GM18870 (cell line): Measurements from ENCODE around the gene WWOX.

Source experiments
- ATAC-seq: cut with Tn5 transposase; IDR thresholded peaks from one replicate; pipeline ENCODE4 v1.9.1; 2021; ENCODE audit warnings: moderate library complexity; ENCODE audit not compliant: unreplicated experiment

Gene WWOX

DNA sequence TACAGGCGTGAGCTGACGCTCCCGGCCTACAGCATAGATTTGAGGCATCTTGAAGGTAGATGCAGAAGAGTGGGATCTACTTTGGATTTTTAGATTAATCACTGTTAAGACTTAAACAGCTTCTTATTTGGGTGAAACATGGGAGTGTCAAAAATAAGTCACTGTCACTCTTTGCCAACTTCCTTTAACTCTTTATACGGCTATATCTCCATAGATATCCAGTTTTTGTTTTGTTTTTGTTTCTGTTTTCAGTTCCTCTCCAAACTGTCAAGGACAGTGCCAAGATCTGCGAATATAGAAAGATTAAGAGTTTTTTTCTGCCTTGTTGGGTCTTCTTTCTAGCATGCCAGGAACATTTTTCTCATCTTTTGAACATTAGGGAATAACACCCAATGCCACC, 706.1 kb downstream of the WWOX start:
- ATAC-seq, result no peak

DNA sequence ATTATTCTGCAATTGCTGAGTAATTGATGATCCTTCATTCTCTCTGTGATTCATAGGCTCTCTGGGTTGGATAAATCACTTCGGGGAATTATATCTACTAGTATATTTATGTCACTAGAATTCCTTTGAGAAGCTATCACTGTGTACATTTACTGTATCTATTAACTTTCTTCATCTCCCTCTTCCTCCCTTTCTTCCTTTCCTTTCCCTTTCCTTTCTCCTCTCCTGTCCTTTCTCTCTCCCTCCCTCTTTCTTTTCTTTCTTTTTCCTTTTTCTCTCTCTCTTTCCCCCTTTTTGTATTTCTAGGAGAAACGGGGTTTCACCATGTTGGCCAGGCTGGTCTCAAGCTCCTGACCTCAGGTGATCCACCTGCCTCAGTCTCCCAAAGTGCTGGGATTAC, 711.8 kb downstream of the WWOX start:
- ATAC-seq, result no peak

DNA sequence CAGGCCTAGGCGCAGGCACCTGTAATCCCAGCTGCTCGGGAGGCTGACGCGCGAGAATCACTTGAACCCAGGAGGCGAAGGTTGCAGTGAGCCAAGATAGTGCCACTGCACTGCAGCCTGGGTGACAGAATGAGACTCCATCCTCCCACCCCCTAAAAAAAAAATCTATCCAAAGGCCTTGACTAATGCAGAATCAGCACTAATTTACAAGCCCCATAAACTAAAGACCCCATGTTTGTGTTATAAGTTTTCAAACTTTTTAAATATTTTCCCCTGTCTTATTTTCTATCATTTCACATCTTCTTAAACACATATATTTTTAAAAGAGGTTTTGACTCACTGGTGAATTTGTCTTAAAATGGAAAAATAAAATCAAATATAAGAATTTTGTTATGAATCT, 713.1 kb downstream of the WWOX start:
- no peak for ATAC-seq

DNA sequence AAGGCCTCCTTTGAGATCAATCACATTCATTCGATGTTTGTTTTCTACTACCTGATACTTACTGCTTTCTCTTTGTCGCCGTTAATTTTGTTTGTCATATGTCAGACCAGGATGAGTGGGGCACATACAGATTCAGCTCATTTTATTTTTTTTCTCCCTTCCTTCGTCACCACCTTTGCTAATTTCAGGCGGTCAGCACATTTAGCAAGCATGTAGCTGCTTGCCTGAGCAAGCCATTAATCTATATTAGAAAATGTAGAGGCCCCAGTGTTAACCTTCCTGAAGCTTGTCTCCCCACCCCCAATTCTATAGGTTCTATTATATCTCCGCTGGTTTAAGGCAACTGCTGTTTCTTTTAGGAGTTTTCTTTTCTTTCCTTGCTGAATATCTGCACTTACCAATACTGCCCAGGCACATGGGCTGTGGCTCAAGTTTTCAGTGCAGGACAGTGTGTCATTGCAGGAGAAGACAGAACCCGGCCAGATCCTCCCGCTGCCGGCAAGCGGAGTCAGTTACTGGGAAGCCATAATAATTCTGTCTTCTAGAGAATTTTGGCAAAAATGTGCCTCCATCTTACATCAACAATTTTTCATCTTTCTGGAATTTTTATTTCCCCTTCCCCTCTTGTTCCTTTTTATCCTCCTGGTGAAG, 714.3 kb downstream of the WWOX start:
- ATAC-seq, result no peak

DNA sequence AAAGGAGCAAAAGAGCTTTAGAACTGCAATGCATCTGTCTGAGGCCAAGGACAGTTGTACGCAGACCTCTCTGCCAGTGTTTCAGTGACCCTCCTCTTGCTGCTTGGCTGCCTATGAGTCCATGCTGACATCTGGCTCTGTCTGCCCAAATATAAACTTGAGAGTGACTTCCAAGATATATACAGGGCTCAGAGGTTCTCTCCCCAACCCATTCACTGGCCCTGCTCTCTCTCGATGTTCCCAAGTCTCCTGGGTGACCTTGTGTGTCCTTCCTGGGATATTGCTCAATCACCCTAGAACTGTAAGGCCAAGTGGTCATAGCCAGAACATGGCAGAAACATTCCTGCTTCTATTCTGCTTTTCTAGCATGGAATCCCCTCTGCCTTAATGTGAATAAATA, 716.3 kb downstream of the WWOX start:
- no peak for ATAC-seq

DNA sequence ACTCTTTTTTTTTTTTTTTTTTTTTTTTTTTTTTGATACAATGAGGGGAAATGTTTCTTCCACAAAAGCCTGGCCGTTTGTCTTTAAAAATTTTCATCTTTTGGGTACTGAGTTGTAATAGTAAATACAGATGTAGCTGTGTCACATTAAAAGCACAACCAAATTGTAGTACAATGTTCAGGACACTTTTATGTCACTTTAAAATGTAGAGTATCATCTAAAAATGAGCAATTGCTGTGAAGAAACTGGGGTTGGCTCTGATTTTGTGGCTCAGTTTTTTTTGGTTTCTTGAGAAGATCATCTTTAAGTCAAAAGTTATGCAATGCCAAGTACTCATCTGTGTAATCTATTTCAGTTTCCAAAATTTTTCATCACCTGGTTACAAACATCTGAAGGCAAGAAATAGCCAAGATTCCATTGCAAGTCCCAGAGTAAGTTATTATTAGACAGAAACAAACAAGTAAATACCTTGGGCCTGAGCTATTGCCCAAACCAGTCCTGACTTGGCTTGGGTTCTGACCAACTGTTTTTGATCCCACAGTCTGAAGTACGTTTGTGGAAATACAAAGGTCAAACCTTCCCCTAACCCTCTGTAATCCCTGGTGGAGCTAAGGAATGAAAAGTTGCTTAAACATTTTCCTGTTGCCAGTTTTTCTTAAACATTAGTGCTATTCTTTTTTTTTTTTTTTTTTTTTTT, 717.2 kb downstream of the WWOX start:
- ATAC-seq, result no peak

DNA sequence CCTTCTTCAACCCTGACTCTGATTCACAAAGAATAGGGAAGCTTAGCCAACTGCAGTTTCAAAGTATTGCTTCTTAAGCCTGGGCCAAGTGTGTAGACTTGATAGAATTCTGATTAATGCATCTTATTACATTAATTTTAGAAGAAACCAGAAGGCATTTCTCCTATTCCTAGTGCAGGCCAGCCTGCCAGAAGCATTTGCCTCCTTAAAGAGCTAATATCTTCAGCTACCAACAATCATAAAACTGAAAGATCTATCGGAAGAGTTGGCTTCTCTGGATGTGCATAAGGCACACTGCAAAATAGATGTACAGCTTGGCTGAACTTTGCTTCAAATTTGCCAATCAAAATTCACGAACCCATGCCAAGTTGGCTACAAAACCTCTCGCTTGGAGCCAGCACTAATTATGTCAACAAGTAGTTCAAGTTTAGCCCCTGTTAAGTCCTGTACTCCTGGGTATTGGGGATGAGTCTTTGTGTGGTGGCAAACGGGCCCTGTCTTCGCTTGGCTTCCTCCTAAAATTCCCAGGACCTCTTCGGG, 717.8 kb downstream of the WWOX start:
- ATAC-seq, result no peak

DNA sequence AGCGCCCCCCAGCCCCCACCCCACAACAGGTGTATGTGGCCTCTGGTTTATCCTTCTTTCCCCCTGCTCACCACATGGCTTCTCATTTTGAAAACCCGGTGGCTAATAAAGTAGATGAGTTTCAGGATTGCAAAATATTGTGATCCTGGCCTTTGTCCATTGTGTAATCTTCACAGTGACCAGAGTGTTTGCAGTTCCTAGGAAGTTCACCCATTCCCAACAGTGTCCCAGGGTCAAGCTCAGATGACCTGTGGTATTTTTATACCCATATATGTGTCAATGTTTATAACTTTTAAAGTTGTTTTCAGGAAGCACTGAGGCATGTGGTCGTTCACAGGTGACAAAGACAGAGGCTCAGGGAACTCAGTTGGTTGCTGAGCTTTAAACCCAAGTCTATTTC, 721.9 kb downstream of the WWOX start:
- ATAC-seq, result no peak

DNA sequence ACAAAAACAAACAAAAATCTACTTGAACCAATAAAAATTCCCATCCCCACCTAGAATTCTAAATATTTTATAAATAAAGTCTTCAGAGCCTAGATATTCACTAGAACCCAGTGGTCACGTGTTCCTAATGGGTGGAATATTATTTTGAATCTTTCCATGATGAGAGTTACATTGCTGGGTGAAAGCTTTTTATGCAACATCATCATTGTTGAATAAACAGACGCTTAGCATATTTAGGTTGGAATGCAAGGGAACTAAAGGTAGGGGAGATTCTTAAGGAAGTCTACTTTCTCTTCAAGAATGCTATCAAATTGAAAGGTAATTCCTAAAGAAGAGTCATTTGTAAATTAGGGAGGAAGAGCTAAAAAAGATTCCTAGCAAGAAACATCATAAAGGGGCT, 723.1 kb downstream of the WWOX start:
- no peak for ATAC-seq

DNA sequence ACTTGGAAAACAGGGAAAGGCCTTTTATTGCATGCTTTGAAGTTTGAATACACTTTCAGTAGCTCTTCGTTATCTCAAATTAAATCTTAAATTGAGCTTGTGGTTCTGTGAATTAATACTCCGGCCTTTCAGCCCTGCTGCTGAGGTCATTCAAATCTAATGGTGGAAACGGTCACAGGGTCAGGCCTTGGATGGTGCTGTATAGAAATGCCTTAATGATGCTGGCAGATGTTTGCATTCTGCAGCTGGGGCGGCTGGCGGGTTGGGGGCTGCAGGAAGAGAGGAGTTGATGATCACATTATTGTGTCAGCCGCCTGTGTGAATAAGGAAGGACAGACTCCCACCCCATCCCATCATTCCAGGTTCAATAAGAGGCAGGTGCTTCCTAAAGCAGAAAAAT, 723.6 kb downstream of the WWOX start:
- no peak for ATAC-seq

DNA sequence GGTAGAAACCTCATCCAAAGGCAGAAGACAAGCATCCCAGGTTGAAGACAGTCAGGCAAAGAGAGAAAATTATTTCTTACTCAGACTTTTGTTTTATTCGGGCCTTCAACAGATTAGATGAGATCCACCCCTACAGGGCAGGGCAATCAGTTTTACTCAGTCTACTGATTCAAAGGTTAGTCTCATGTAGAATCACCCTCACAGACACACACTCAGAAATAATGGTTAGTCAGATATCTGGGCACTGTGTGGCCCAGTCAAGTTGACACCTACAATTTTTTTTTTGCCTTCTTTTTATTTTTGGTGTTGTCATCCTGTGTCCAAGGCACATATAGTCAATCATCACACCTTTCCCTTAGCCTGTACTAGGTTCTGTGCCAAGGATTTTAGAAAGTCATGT, 729.8 kb downstream of the WWOX start:
- ATAC-seq, result no peak

DNA sequence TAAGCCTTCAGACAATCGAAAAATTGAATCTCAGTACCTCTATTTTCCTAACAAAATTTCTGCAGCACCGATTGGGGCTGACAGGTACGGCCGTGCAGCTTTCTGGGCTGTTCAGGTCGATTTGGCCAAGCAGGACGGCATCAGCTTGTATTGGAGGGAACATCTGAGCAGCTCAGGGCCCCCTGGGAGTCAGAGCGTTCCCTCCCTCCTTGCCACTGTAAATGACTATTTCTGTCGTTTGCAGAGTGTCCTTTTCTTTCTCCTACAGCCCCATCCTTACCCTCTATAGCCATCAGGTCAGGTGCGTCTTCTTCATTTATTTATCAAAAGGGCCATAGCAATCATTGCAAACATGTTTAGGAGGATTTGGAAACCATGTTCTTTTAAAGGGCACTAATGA, 731.1 kb downstream of the WWOX start:
- ATAC-seq, result no peak

DNA sequence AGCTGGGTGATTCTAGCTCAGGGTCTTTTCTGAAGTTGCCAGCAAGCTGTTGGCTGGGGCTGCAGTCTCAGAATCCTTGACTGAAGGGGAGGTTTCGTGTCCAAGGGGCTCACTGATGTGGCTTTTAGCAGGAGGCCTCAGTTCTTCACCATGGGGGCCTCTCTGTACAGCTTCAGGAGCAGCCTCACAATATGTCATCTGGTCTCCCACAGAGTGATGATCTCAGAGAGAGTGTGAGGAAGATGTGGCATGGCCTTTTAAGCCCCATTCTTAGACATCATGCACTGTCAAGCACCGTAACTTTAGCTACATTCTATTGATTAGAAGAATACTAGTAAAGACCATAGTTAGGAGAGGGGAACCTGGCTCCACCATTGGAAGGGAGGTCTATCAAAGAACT, 732.6 kb downstream of the WWOX start:
- ATAC-seq, result no peak

DNA sequence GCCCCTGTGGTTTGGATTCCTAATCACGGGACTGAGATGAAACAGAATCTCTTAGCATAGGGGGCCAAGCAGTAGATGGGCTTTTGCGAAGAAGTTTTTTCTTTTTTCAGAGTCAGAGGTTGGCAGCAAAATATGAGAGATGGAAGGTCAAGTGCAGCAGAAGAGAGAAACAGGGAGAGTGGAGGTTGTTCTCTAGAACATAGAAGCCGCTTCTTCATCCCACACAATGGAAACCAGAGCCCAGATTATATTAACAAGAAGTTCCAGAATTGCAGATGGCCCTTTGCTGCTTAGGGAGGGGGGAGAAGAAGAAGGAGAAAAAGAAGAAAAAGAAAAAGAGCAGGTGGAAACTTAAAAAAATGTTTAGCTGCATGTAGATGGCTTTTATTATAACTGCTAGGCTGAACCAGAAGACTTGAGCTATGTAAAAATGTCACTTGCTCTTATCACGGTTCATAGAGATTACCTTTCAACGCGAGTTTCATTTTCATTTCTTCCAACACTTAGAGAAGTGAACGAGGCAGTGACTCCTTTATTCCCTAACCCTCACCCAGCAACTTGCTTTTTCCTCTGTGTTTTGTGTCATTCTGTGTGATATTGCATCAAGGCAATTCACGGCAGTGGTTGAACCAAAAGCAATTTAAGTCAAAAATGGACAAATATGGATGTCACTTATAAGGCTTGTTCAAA, 737.5 kb downstream of the WWOX start:
- ATAC-seq, result no peak

DNA sequence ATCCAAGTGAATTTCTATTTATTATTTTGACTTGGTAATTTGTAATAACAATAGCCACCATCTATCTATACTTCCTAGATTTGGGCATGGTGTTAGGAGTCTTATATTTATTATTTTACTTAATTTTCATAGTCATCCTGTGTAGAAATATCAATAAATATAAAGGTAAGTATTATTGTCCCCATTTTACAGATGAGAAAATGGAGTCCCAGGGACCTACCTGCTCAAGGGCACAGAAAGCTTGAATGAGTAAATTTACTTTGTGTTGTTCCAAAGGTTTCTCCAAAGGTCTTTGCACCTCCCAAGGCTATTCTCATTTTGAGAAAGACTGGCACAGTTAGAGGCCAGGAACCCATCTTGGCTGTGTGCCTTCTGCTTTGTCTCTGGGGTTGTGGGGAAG, 738.3 kb downstream of the WWOX start:
- no peak for ATAC-seq

DNA sequence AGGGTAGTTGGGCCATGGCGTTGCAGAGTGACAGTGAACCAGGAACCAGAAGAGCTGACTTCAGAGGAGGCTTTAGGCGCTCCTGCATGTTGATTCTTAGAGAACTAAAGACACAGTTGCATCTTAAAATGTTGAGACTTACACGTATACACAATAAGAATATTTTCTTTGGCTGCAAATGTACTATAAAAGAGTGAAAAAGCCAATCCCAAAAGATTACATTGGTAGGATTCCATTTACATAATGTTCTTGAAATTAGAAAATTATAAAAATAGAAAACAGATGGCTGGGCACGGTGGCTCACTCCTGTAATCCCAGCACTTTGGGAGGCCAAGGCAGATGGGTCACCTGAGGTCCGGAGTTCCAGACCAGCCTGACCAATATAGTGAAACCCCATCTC, 738.8 kb downstream of the WWOX start:
- no peak for ATAC-seq

DNA sequence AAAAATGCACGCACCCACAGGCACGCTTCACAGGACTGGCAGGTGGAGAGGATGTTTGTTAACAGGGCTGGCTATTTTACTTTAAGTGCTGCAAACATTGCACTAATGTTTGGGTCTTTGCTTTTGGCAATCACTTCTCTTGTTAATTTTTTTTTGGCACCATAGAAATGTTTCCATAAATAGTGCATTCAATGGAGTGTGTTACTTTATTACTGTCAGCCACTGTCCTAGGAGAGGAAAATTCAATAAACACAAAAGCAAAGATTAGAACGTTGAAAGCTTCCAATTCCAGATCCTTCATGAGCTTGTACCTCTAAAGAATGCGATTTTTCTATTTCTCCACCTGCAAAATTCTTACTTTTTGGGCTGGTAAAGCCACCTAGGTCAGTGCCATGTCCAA, 743.5 kb downstream of the WWOX start:
- no peak for ATAC-seq

DNA sequence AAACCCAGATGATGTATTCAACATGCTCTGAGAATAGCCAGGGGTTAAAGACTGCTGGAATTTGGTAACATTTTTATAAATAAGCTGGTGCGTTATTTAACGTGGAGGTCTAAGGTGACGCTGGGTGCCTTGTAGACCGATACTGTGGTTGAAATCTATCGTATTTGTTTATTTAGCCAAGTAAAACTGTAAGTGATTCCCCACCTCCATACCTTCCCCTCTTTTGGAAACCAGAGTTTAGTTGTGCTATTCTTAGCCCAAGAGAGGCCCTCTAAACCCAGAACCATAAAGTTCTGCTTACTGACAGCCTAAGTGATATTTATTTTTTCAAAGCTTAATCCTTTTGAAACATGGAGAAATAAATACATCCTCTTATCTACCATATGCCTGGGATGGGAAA, 744.5 kb downstream of the WWOX start:
- ATAC-seq, result no peak

DNA sequence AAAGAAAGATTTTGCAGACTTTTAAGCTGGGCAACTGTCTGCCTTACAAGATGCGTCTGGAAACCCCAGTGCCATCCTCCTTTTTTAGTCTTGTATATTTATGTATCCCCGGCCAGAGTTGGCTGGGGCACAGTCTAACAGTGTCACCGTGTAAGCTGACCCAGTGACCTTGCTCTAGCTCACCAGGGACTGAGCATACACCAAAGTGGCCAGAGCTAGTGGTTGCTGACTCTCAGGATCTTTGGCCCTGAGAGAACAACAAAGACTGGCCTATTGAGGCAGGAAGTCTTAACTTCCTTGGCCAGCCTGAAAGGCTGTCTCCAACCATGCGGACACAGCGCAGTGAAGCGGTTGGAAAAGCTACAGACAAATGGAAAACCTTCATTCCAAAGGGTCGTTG, 745.2 kb downstream of the WWOX start:
- no peak for ATAC-seq

DNA sequence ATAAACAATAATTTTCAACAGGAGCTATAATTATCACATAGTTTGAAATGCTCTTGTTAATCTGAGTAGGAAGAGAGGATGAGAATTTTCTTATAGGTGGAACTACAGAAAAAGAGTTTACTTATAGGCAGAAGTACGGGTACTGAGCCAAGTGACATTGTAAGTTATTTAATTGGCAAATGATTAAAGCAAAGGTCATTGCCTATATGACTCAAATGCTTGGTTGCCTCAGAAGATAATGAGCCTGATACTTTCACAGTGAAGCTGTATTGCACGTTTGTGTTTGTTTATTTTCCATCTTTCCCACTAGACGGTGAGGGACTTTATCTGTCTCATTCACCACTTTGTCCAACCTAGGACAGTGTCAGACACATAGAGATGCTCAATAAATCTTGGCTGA, 751.8 kb downstream of the WWOX start:
- ATAC-seq, result no peak

DNA sequence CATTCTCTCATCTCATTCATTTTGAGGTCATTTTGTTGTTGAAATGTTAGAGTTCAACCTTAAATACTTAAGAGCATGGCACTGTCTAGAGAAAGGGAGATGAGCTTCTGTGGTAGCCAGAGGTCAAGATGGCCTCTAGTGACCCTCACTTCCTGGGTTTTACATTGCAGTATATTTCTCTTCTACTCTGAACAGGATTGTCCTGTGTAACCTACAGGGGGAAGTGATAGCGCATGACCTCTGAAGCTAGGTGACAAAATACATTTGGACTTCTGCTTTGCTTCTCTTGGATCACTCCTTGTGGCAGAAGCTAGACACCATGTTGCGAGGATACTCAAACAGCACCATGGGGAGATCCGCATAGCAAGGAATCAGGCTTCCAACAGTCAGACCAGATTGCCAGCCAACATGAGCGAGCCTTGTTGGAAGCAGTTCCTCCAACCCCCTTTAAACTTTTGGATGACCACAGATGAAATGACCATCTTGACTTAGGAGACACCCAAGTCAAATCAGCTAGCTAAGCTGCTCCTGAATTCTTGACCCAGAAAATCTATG, 752.7 kb downstream of the WWOX start:
- no peak for ATAC-seq

DNA sequence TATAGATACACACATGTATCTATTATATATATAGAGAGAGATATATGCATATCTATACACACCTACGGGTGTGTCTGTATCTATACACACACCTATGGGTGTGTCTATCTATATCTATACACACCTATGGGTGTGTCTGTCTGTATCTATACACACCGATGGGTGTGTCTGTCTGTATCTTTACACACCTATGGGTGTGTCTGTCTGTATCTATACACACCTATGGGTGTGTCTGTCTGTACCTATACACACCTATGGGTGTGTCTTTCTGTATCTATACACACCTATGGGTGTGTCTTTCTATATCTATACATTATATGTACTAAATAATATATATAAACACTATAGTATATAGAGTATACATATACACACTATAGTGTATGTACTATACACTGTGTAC, 762.6 kb downstream of the WWOX start:
- ATAC-seq, result no peak
